ENCODE measurements around the gene MAPK8IP2. TPM values are rescaled to one million over a fixed set of nuclear protein-coding genes. Genes with fewer than 3 reads are reported as not detected.

Gene MAPK8IP2
- polyA plus RNA-seq (ENCODE audit: insufficient read length) = 0.51 TPM

- DNase-seq (ENCODE audit: low read depth) = no peak
Observed at GRCh38 chr22:50600538-50600937, at the start of gene MAPK8IP2. MAPK8IP2 (plus strand) TSS chr22:50600793; CDS start chr22:50600819, 26 bp downstream.

- no peak for DNase-seq (ENCODE audit: low read depth)
Observed at GRCh38 chr22:50551160-50551752, 49.3 kb upstream of the MAPK8IP2 start.

- no peak for DNase-seq (ENCODE audit: low read depth)
Observed at GRCh38 chr22:50553310-50553709, 47.3 kb upstream of the MAPK8IP2 start.

DNA sequence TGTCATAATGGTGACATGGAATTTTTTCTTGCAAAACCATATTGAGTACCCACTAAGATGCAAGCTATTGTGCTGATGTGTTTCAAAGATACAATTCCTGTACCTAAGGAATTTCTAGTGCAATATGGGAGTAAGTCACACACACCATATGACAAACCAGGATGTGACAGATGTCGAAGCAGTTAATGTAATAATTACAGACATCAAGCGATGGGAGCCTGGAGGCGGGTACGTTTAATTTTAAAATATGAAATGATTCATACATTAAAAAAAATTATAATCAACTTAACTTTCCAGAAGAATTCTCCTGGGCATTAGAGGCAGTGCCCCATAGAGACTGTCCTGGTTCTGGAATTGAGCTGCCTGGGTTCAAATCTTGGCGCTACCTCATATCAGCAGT is 43.9 kb upstream of the MAPK8IP2 start:
- DNase-seq (ENCODE audit: low read depth) = no peak

- DNase-seq (ENCODE audit: low read depth) = no peak
Observed at GRCh38 chr22:50560034-50560433, 40.6 kb upstream of the MAPK8IP2 start.

- DNase-seq (ENCODE audit: low read depth) = no peak
Observed at GRCh38 chr22:50561401-50562358, 38.9 kb upstream of the MAPK8IP2 start.

DNA sequence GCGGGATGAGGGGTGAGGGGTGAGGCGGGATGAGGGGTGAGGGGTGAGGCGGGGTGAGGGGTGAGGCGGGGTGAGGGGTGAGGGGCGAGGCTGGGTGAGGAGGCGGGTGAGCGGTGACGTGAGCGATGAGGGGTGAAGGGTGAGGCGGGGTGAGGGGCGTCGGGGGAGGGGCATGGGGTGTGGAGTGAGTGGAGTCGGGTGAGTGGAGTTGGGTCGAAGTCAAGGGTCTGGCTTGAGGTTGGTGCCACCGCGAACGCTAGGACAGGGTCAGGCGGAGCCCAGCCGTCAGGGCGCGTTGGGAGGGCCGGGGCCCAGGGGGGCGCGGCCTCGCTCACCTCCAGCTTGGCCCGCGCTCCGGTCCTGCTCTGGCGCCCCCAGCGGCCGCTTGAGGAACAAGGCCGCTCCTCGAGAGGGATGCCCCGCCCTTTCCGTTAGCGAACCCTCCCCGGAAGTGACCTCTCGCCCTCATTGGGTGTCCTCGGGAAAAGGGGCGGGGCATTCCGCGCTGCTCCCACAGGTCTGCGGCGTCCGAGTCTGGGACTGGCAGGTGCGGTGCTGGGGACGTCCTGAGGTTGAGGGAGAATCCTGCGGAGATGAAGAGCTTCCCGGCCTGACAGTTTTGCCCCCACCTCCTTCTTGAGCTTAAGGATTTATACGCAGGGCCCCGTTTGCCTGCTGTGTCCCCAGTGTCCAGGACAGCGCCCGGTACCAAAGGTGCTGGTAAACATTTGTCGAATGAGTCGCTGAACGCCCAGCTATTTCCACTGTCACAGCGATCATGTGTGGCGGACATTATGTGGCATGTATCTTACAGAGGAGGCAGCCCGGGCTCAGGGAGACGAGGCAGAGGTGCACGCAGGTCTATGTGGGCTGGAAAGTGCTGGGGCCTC is 37.8 kb upstream of the MAPK8IP2 start, which contains the start of gene SYCE3:
SYCE3 (minus strand) TSS at position 397 of the 890 bp plus-strand sequence. CDS start 6,514 bp downstream, outside the sequence.
- peak; percentile 55 for DNase-seq (ENCODE audit: low read depth)

DNA sequence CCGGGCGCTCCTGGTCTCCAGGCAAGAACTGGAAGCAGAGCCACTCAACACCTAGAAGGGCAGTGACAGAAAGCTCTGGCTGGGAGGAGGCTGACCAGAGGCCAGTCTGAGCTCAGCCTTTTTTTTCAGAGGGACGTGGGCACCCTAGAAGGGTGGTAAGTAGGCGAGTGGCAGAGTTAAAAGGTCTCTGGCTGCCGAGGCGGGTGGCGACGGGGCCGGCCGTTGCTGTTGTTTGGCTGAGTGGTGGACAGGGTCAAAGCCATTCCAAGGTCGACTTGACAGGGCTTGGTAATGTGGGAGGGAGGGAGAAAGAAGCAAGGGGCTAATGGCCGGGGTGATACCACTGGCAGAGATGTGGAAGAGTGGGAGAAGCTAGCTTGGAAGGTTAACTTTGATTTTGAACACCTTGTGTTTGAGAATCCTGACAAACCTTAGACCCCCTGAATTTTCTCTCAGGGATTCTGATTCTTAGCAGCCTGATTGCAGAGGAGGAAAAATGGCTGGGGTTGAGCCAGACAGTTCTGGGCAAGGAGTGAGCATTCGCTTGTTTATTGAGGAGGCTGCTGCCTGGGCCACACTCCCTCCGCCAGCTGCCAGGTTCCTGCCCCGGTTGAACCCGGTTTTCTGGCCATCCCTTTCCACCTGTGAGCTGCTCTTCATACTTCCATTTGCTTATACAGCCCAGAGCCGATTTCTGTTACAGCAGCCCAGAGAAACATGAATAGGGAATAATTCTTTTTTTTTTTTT is 37.0 kb upstream of the MAPK8IP2 start:
- no peak for DNase-seq (ENCODE audit: low read depth)

GRCh38 chr22:50564289-50564688 is 36.3 kb upstream of the MAPK8IP2 start:
- no peak for DNase-seq (ENCODE audit: low read depth)

- DNase-seq (ENCODE audit: low read depth) = no peak
Observed at GRCh38 chr22:50567721-50568252, 32.8 kb upstream of the MAPK8IP2 start.

DNA sequence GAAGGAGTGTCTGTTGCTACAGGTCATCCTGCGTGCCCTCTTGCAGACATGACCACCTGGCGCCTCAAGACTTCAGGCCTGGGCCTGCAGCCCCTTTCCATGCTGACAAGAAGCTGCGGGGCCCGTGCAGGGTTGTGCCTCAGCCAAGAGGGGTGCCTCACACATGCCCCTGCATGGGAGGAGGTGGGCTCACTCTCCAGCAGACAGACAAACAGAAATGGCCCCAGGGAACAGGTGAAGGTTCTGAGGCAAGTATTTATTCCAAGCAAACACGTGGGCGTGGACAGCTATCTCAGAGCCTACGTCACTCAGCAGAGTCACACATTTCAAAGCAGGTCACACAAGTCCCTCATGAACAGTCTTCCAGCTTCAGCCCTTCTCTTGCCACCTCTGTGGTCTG is 32.0 kb upstream of the MAPK8IP2 start:
- no peak for DNase-seq (ENCODE audit: low read depth)

DNA sequence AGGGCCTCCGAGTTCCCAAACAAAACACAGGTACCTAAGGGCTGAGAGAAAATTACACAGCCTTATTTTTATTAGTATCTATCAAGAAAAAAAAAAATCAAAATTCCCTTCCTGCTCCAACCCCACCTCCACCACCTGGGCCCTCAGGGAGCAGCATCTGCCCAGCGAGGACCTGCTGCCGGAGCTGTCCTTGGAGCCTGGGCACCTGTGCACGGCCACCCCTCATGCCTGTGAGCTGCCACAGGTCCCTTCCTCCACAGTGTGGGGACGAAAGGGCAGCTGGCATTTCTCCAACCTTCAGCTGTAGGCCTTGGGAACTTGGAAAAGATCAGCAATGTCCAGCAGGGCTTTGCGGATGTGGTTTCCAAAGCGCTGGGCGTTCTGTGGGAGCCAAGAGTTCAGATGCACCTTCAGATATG is 31.5 kb upstream of the MAPK8IP2 start:
- DNase-seq (ENCODE audit: low read depth) = no peak

DNA sequence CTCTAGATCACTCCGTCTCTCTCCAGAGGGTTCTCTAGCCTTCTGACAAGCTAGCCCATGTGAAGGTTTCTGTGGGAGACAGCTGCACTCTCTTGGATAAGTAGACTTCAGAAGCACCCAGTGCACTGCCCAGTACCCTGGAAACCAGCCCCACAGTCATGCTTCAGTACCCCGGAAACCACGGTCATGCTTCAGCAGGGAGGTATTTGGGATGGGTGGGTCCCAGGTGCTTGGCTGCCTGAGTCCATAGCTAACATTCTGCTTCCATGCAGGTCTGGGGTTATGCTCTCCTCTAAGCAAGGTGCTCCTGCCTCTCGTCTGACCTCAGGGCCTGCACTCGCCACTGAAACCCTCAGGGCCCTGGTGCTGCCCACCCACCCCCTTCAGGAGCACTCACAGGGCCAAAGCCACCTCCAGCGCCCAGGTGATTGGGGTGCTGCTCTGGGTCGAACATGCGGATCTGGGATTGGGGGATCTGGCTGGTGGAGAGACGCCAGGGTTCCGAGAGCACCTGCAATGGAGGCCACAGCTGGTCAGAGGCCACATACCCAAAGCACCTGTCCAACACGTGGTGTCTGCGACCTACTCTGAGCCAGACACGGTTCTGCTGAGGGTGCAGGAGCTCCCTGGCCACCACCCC is 30.6 kb upstream of the MAPK8IP2 start:
- DNase-seq (ENCODE audit: low read depth) = no peak

GRCh38 chr22:50570861-50571260 is 29.7 kb upstream of the MAPK8IP2 start:
- no peak for DNase-seq (ENCODE audit: low read depth)

- DNase-seq (ENCODE audit: low read depth) = no peak
Observed at GRCh38 chr22:50571264-50572175, 29.1 kb upstream of the MAPK8IP2 start.

DNA sequence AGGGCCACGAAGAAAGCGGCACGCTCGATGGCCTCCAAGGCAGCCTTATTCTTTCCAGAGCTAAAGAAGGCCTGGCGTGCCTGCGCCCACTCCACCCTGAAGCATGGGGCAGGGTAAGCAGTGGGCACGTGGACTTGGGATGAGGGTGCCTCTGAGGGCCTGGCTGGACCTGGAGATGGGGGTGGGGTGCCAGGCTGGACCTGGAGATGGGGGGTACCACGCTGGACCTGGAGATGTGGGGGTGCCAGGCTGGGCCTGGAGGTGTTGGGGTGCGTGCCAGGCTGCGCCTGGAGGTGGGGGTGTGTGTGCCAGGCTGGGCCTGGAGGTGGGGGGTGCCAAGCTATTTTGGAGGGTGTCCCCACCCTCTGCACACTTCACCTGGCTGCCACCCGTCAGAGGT is 27.6 kb upstream of the MAPK8IP2 start:
- DNase-seq (ENCODE audit: low read depth) = no peak

GRCh38 chr22:50573491-50574382 is 26.9 kb upstream of the MAPK8IP2 start:
- DNase-seq (ENCODE audit: low read depth) = no peak

GRCh38 chr22:50574383-50574755 is 26.2 kb upstream of the MAPK8IP2 start:
- no peak for DNase-seq (ENCODE audit: low read depth)
